Keratinocyte (primary cell): ENCODE results near the gene SLC38A8. TPM values are rescaled to one million over a fixed set of nuclear protein-coding genes. Genes with fewer than 3 reads are reported as not detected.

Source experiments
- DNase-seq: peaks from one replicate; pipeline ENCODE4 v3.0.0-alpha.2; 2011; ENCODE audit warnings: low read depth, missing footprints, low spot score
- FAIRE-seq: peaks from 2 replicates; lab custom pipeline; 2011; peaks lifted over from hg19 to GRCh38; lab: Jason Lieb, UNC
- H2AFZ ChIP-seq: 2 replicates; pipeline ENCODE4 v1.6.0; 2012; ENCODE audit warnings: low read length, control low read depth, inconsistent platforms; ENCODE audit not compliant: control insufficient read depth
- H3K27ac ChIP-seq: 2 replicates; pipeline ENCODE4 v1.5.1; 2011; ENCODE audit warnings: low read length; ENCODE audit not compliant: control insufficient read depth, insufficient read depth
- H3K27me3 ChIP-seq: 3 replicates; pipeline ENCODE4 v1.6.0; 2011; ENCODE audit warnings: low read length; ENCODE audit not compliant: control insufficient read depth, insufficient read depth; ENCODE audit errors: extremely low read depth
- H3K36me3 ChIP-seq, 2 experiments: 2 replicates in 1 of 2; 3 replicates in 1 of 2; pipeline ENCODE4 v1.5.1; 2011; ENCODE audit warnings: low read length in 2 of 2, mild to moderate bottlenecking in 1 of 2; ENCODE audit not compliant: control insufficient read depth in 2 of 2, insufficient read depth in 2 of 2; ENCODE audit errors: extremely low read depth in 1 of 2
- H3K4me1 ChIP-seq: 3 replicates; pipeline ENCODE4 v1.5.1; 2011; ENCODE audit warnings: low read length; ENCODE audit not compliant: control insufficient read depth, insufficient read depth; ENCODE audit errors: extremely low read depth
- H3K4me2 ChIP-seq: 3 replicates; pipeline ENCODE4 v1.6.0; 2011; ENCODE audit warnings: low read depth, low read length; ENCODE audit not compliant: control insufficient read depth, insufficient read depth; ENCODE audit errors: extremely low read depth
- H3K4me3 ChIP-seq, 3 experiments: fragments of 200-600 bp in 1 of 3; sonication (generic) in 1 of 3; 2 replicates in 2 of 3; 3 replicates in 1 of 3; pipeline ENCODE4 v1.5.1; 2011 to 2016; ENCODE audit warnings: low read length in 3 of 3, mild to moderate bottlenecking in 3 of 3, control low read depth in 2 of 3, inconsistent platforms in 1 of 3, low read depth in 1 of 3, mixed read lengths in 1 of 3, mixed run types in 1 of 3, moderate library complexity in 1 of 3; ENCODE audit not compliant: control insufficient read depth in 2 of 3, insufficient read depth in 2 of 3; ENCODE audit errors: extremely low read depth in 1 of 3
- H3K79me2 ChIP-seq: 2 replicates; pipeline ENCODE4 v1.6.0; 2012; ENCODE audit warnings: low read length; ENCODE audit not compliant: control insufficient read depth, insufficient read depth
- H3K9ac ChIP-seq: 3 replicates; pipeline ENCODE4 v1.6.0; 2011; ENCODE audit warnings: low read length; ENCODE audit not compliant: control insufficient read depth, insufficient read depth; ENCODE audit errors: extremely low read depth
- H3K9me1 ChIP-seq: 3 replicates; pipeline ENCODE4 v1.6.0; 2011; ENCODE audit warnings: low read length; ENCODE audit not compliant: control insufficient read depth, insufficient read depth; ENCODE audit errors: extremely low read depth
- H3K9me3 ChIP-seq: 2 replicates; pipeline ENCODE4 v1.5.1; 2012; ENCODE audit warnings: low read depth, low read length; ENCODE audit not compliant: control insufficient read depth
- H4K20me1 ChIP-seq: 3 replicates; pipeline ENCODE4 v1.6.0; 2011; ENCODE audit warnings: low read length; ENCODE audit not compliant: control insufficient read depth, insufficient read depth; ENCODE audit errors: extremely low read depth
- CTCF ChIP-seq, 3 experiments: IDR thresholded peaks in 1 of 3; conservative IDR thresholded peaks in 1 of 3; optimal IDR thresholded peaks in 1 of 3; 2 replicates in 2 of 3; 3 replicates in 1 of 3; pipeline versions ENCODE3 to v1.5.1; 2011; ENCODE audit warnings: low read length in 3 of 3, mild to moderate bottlenecking in 3 of 3, moderate library complexity in 2 of 3, control low read depth in 1 of 3, inconsistent platforms in 1 of 3; ENCODE audit not compliant: insufficient read depth in 2 of 3; ENCODE audit errors: extremely low read depth in 1 of 3
- EZH2 ChIP-seq: IDR thresholded peaks from one replicate; pipeline ENCODE4 v1.6.1; 2012; ENCODE audit warnings: inconsistent platforms, mild to moderate bottlenecking, low read length, moderate library complexity
- dilution Hi-C: fragments of 300-500 bp; cut with MboI; formaldehyde crosslinking; loops from one replicate; pipeline ENCODE4 v1.7.0; 2020; ENCODE audit warnings: low sequenced_read_pairs; ENCODE audit not compliant: extremely low pct_ligation_motif_present
- polyA plus RNA-seq, 5 experiments: library from polyadenylated mRNA; depleted of rRNA in 3 of 5; stranded (reverse) in 3 of 5; stranded (forward) in 1 of 5; unstranded in 1 of 5; fragments of >200 nt; gene quantifications; 1 replicate in 1 of 5; 2 replicates in 3 of 5; 3 replicates in 1 of 5; pipeline versions ENCODE4 v1.2.1 to v1.2.3, GENCODE V29; 2011 to 2012; ENCODE audit warnings: missing spikeins in 2 of 5, low read depth in 1 of 5, low replicate concordance in 1 of 5

The SLC38A8 gene
- polyA plus RNA-seq, 1 donor (not counting 4 experiments of a cell fraction or from before 2014, with no cell fraction given): not detected

GRCh38 chr16:84041881-84042280 lies 714 bp downstream of the SLC38A8 start:
- no peaks in the 10 kb centered on the region for H3K79me2 ChIP-seq
- dilution Hi-C loops: no loop called here
- no peak overlapping the region for H3K4me2 ChIP-seq
- no peak overlapping the region for H3K9ac ChIP-seq
- H4K20me1 ChIP-seq: no peaks in the 10 kb centered on the region
- no peaks in the 10 kb centered on the region for H3K9me3 ChIP-seq
- peaks cover 52% of the 10 kb centered on the region for H3K27me3 ChIP-seq
- H3K36me3 ChIP-seq: no peaks in the 10 kb centered on the region
- no peak for TF ChIP-seq CTCF (optimal IDR thresholded peaks at IDR 0.05 in 1 of 3, IDR thresholded peaks at IDR 0.05 in 1 of 3, conservative IDR thresholded peaks at IDR 0.05 in 1 of 3; ENCODE audit: extremely low read depth in 1 of 3, insufficient read depth in 2 of 3, low read length in 3 of 3)
- TF ChIP-seq EZH2: no peak
- FAIRE-seq (no peak), DNase-seq (no peak)
- H2AFZ ChIP-seq: no peak overlapping the region
- no peak overlapping the region for H3K4me3 ChIP-seq
- no peaks in the 10 kb centered on the region for H3K4me1 ChIP-seq
- H3K9me1 ChIP-seq: no peaks in the 10 kb centered on the region
- H3K27ac ChIP-seq: no peak overlapping the region

GRCh38 chr16:84040823-84041820 lies 1.5 kb downstream of the SLC38A8 start:
- DNase-seq: no peak
- Histone ChIP-seq H3K4me2 (no peak overlapping the region), H3K36me3 (no peaks in the 10 kb centered on the region)

More at GRCh38 chr16:84040823-84041820, 1.5 kb downstream of the SLC38A8 start:
- no peaks in the 10 kb centered on the region for H3K79me2 ChIP-seq
- H3K27me3 ChIP-seq: peaks cover 52% of the 10 kb centered on the region
- TF ChIP-seq CTCF (optimal IDR thresholded peaks at IDR 0.05 in 1 of 3, IDR thresholded peaks at IDR 0.05 in 1 of 3, conservative IDR thresholded peaks at IDR 0.05 in 1 of 3; ENCODE audit: extremely low read depth in 1 of 3, insufficient read depth in 2 of 3, low read length in 3 of 3) (no peak), EZH2 (peak; percentile 58)
- dilution Hi-C loops: no loop called here
- H2AFZ ChIP-seq: no peak overlapping the region
- no peak overlapping the region for H3K27ac ChIP-seq
- no peaks in the 10 kb centered on the region for H4K20me1 ChIP-seq
- no peaks in the 10 kb centered on the region for H3K9me1 ChIP-seq
- peaks cover 2% of the 10 kb centered on the region for H3K9me3 ChIP-seq
- H3K4me1 ChIP-seq: no peaks in the 10 kb centered on the region
- H3K4me3 ChIP-seq: no peak overlapping the region
- H3K9ac ChIP-seq: no peak overlapping the region
- FAIRE-seq: no peak
